T-helper 2 cell treated with Interferon-gamma antibody and Interleukin-4, amounts not matched to agents 5 μg/mL and 100 μg/mL, for 36 hours (primary cell): ENCODE data around the gene GP2.
"Not testable (repeated sequence)": the region's sequence is repeated elsewhere in the genome, so short reads cannot be mapped to it uniquely, and the experiment has no call there.

Source experiments
- DNase-seq: peaks from one replicate; pipeline ENCODE4 v3.0.0; 2021; ENCODE audit warnings: low spot score
- H3K27ac Mint-ChIP-seq: one replicate; pipeline ENCODE4 v1.8.0; 2021; ENCODE audit warnings: mild to moderate bottlenecking, mixed read lengths
- H3K27me3 Mint-ChIP-seq: one replicate; pipeline ENCODE4 v1.8.0; 2021; ENCODE audit warnings: low read depth, mixed read lengths
- H3K36me3 Mint-ChIP-seq: one replicate; pipeline ENCODE4 v1.8.0; 2021; ENCODE audit warnings: low read depth, mixed read lengths
- H3K4me1 Mint-ChIP-seq: one replicate; pipeline ENCODE4 v1.8.0; 2021; ENCODE audit warnings: low read depth, mixed read lengths
- H3K4me3 Mint-ChIP-seq: one replicate; pipeline ENCODE4 v1.8.0; 2022; ENCODE audit warnings: mild to moderate bottlenecking, moderate library complexity, mixed read lengths
- H3K9me3 Mint-ChIP-seq: one replicate; pipeline ENCODE4 v1.8.0; 2021; ENCODE audit warnings: mixed read lengths

Gene GP2

GRCh38 chr16:20319406-20319805, 7.9 kb downstream of the GP2 start:
- H3K9me3 Mint-ChIP-seq, result no peaks in the 10 kb centered on the region
- no peak for DNase-seq
- no peaks in the 10 kb centered on the region for H3K36me3 Mint-ChIP-seq
- no peak overlapping the region for H3K4me3 Mint-ChIP-seq
- H3K4me1 Mint-ChIP-seq, result no peaks in the 10 kb centered on the region
- H3K27ac Mint-ChIP-seq, result no peak overlapping the region
- H3K27me3 Mint-ChIP-seq, result no peaks in the 10 kb centered on the region

GRCh38 chr16:20318437-20318836, 8.9 kb downstream of the GP2 start:
- no peak overlapping the region for H3K4me3 Mint-ChIP-seq
- H3K4me1 Mint-ChIP-seq, result no peaks in the 10 kb centered on the region
- no peak overlapping the region for H3K27ac Mint-ChIP-seq
- H3K27me3 Mint-ChIP-seq, result no peaks in the 10 kb centered on the region
- H3K36me3 Mint-ChIP-seq, result no peaks in the 10 kb centered on the region
- H3K9me3 Mint-ChIP-seq, result no peaks in the 10 kb centered on the region
- no peak for DNase-seq

GRCh38 chr16:20318006-20318405, 9.3 kb downstream of the GP2 start:
- Mint-ChIP-seq H3K4me3 (no peak overlapping the region), H3K4me1 (no peaks in the 10 kb centered on the region), H3K27me3 (no peaks in the 10 kb centered on the region), H3K9me3 (no peaks in the 10 kb centered on the region), H3K27ac (no peak overlapping the region), H3K36me3 (no peaks in the 10 kb centered on the region)
- no peak for DNase-seq

GRCh38 chr16:20317117-20317516, 10.2 kb downstream of the GP2 start:
- Mint-ChIP-seq H3K27me3 (no peaks in the 10 kb centered on the region), H3K9me3 (no peaks in the 10 kb centered on the region), H3K36me3 (no peaks in the 10 kb centered on the region), H3K27ac (no peak overlapping the region), H3K4me3 (no peak overlapping the region), H3K4me1 (no peaks in the 10 kb centered on the region)
- no peak for DNase-seq

- Mint-ChIP-seq H3K4me1 (no peaks in the 10 kb centered on the region), H3K27ac (no peak overlapping the region), H3K27me3 (no peaks in the 10 kb centered on the region), H3K9me3 (no peaks in the 10 kb centered on the region), H3K4me3 (no peak overlapping the region), H3K36me3 (no peaks in the 10 kb centered on the region)
- no peak for DNase-seq
These were observed 10.6 kb downstream of the GP2 start for GRCh38 chr16:20316715-20317114.

- Mint-ChIP-seq H3K9me3 (no peaks in the 10 kb centered on the region), H3K4me1 (no peaks in the 10 kb centered on the region), H3K36me3 (no peaks in the 10 kb centered on the region), H3K27me3 (no peaks in the 10 kb centered on the region), H3K4me3 (no peak overlapping the region), H3K27ac (no peak overlapping the region)
- DNase-seq, result no peak
These were observed 11.5 kb downstream of the GP2 start for GRCh38 chr16:20315764-20316163.

- no peak overlapping the region for H3K4me3 Mint-ChIP-seq
- no peaks in the 10 kb centered on the region for H3K9me3 Mint-ChIP-seq
- H3K36me3 Mint-ChIP-seq, result no peaks in the 10 kb centered on the region
- no peaks in the 10 kb centered on the region for H3K27me3 Mint-ChIP-seq
- no peak overlapping the region for H3K27ac Mint-ChIP-seq
- DNase-seq, result no peak
- no peaks in the 10 kb centered on the region for H3K4me1 Mint-ChIP-seq
These were observed 12.7 kb downstream of the GP2 start for GRCh38 chr16:20314575-20314974.

- H3K36me3 Mint-ChIP-seq, result no peaks in the 10 kb centered on the region
- no peak overlapping the region for H3K4me3 Mint-ChIP-seq
- no peak for DNase-seq
- no peaks in the 10 kb centered on the region for H3K4me1 Mint-ChIP-seq
- H3K27ac Mint-ChIP-seq, result no peak overlapping the region
- no peaks in the 10 kb centered on the region for H3K9me3 Mint-ChIP-seq
- H3K27me3 Mint-ChIP-seq, result no peaks in the 10 kb centered on the region
These were observed 13.6 kb downstream of the GP2 start for GRCh38 chr16:20313741-20314140.

- H3K4me3 Mint-ChIP-seq, DNase-seq, H3K4me1 Mint-ChIP-seq, H3K36me3 Mint-ChIP-seq, H3K9me3 Mint-ChIP-seq, H3K27me3 Mint-ChIP-seq, H3K27ac Mint-ChIP-seq: not testable (repeated sequence)
These were observed 14.7 kb downstream of the GP2 start for GRCh38 chr16:20312536-20313095.

- Mint-ChIP-seq H3K4me1 (no peaks in the 10 kb centered on the region), H3K27ac (no peak overlapping the region), H3K9me3 (no peaks in the 10 kb centered on the region), H3K4me3 (no peak overlapping the region), H3K27me3 (no peaks in the 10 kb centered on the region), H3K36me3 (no peaks in the 10 kb centered on the region)
- no peak for DNase-seq
These were observed 15.8 kb downstream of the GP2 start for GRCh38 chr16:20311548-20311947.

- Mint-ChIP-seq H3K27me3 (no peaks in the 10 kb centered on the region), H3K9me3 (no peaks in the 10 kb centered on the region), H3K4me3 (no peak overlapping the region), H3K36me3 (no peaks in the 10 kb centered on the region), H3K4me1 (no peaks in the 10 kb centered on the region), H3K27ac (no peak overlapping the region)
- no peak for DNase-seq
These were observed 16.6 kb downstream of the GP2 start for GRCh38 chr16:20310421-20311395.

GRCh38 chr16:20309786-20310185, 17.5 kb downstream of the GP2 start:
- DNase-seq, result no peak
- H3K36me3 Mint-ChIP-seq, result no peaks in the 10 kb centered on the region
- H3K4me3 Mint-ChIP-seq, result no peak overlapping the region
- no peaks in the 10 kb centered on the region for H3K9me3 Mint-ChIP-seq
- no peaks in the 10 kb centered on the region for H3K27me3 Mint-ChIP-seq
- H3K4me1 Mint-ChIP-seq, result no peaks in the 10 kb centered on the region
- no peak overlapping the region for H3K27ac Mint-ChIP-seq

- Mint-ChIP-seq H3K4me1 (no peaks in the 10 kb centered on the region), H3K27ac (no peak overlapping the region), H3K4me3 (no peak overlapping the region), H3K9me3 (no peaks in the 10 kb centered on the region), H3K27me3 (no peaks in the 10 kb centered on the region), H3K36me3 (no peaks in the 10 kb centered on the region)
- no peak for DNase-seq
These were observed 18.3 kb downstream of the GP2 start for GRCh38 chr16:20308801-20309590.

- H3K4me1 Mint-ChIP-seq, result no peaks in the 10 kb centered on the region
- H3K9me3 Mint-ChIP-seq, result no peaks in the 10 kb centered on the region
- no peaks in the 10 kb centered on the region for H3K27me3 Mint-ChIP-seq
These were observed 19.0 kb downstream of the GP2 start for GRCh38 chr16:20308266-20308665.

More at GRCh38 chr16:20308266-20308665, 19.0 kb downstream of the GP2 start:
- no peak overlapping the region for H3K27ac Mint-ChIP-seq
- no peak overlapping the region for H3K4me3 Mint-ChIP-seq
- H3K36me3 Mint-ChIP-seq, result no peaks in the 10 kb centered on the region
- no peak for DNase-seq
